ENCODE results near the gene CMSS1. TPM values are rescaled to one million over a fixed set of nuclear protein-coding genes. Genes with fewer than 3 reads are reported as not detected.

The CMSS1 gene
- total and polyA plus RNA-seq, 3 donors from 2014 or later = 24.6 to 47.9 (median 24.9) TPM

DNA sequence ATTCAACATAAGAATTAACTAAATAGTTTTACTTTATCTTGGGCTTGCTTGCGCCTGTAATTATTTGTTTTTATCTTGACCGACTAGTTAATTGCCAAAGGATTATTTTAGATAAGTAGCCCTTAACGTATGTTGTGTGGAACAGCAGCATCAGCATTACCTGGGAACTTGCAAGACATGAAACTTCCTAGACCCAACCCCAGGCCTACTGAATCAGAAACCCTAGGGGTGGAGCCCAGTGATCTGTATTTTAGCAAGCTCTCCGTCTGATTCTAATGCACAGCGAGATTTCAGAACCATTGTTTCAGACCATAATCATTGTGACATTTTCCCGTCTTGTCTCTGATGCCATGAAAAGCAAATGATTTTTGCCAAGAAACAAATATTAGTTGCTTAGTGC is 265.5 kb downstream of the CMSS1 start:
- Histone ChIP-seq H3K9me3 (no peaks in the 10 kb centered on the region), H3K27ac (no peak overlapping the region), H3K4me3 (no peak overlapping the region), H3K36me3 (ENCODE audit: low read depth, missing control alignments) (no peaks in the 10 kb centered on the region), H3K27me3 (no peaks in the 10 kb centered on the region), H3K4me1 (no peaks in the 10 kb centered on the region)
- TF ChIP-seq POLR2A (IDR thresholded peaks at IDR 0.05) = no peak
- TF ChIP-seq, protein P1, sequence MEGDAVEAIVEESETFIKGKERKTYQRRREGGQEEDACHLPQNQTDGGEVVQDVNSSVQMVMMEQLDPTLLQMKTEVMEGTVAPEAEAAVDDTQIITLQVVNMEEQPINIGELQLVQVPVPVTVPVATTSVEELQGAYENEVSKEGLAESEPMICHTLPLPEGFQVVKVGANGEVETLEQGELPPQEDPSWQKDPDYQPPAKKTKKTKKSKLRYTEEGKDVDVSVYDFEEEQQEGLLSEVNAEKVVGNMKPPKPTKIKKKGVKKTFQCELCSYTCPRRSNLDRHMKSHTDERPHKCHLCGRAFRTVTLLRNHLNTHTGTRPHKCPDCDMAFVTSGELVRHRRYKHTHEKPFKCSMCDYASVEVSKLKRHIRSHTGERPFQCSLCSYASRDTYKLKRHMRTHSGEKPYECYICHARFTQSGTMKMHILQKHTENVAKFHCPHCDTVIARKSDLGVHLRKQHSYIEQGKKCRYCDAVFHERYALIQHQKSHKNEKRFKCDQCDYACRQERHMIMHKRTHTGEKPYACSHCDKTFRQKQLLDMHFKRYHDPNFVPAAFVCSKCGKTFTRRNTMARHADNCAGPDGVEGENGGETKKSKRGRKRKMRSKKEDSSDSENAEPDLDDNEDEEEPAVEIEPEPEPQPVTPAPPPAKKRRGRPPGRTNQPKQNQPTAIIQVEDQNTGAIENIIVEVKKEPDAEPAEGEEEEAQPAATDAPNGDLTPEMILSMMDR (IDR thresholded peaks at IDR 0.05) = no peak
- intact Hi-C loops (cut with DNase I; ENCODE audit: low total_unique reads) = no loop called here
- no peak for DNase-seq
- WGBS, 2 donors = 90 to 95% methylated on average over 6 of the region's 6 CpGs

DNA sequence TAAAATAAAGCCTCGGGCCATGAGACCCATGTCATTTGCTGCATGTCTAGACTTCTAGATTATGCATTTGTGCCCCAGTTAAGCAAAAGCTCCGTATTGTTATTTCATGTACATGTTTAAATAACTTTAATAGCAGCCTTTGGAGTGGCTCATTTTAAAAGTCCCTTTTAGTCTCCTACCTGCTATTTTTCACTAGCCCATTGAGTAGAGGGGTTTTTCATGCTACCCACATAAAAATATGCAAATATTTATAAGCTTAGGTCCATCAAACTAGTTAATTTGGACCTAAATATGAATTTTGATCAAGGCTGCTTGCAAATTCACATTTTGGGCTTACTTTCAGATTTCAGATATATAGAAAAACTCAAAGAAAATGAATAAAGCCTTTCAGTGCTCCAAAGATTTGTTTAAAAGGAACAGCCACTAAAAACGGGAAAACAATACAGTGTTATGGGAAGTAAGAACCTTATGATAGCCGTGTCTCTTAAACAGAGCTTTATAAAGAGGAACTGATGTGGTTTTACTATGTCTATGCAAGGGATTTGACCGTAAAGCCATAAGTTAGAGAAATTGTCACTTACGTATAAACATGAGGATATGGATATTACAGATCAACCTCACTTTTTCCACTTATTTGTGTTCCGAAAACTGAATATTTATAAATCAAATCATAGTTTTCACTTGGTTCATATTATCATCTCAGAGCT is 266.6 kb downstream of the CMSS1 start:
- no peaks in the 10 kb centered on the region for H3K9me3 ChIP-seq
- DNase-seq = no peak
- H3K27me3 ChIP-seq = no peaks in the 10 kb centered on the region
- no peak for TF ChIP-seq POLR2A (IDR thresholded peaks at IDR 0.05)
- TF ChIP-seq, protein P1 (IDR thresholded peaks at IDR 0.05) = no peak
- H3K36me3 ChIP-seq (ENCODE audit: low read depth, missing control alignments) = no peaks in the 10 kb centered on the region
- WGBS, 2 donors = 84 to 89% methylated on average over 7 of the region's 7 CpGs
- H3K4me1 ChIP-seq = no peaks in the 10 kb centered on the region
- H3K27ac ChIP-seq = no peak overlapping the region
- intact Hi-C loops (cut with DNase I; ENCODE audit: low total_unique reads) = no loop called here
- no peak overlapping the region for H3K4me3 ChIP-seq

DNA sequence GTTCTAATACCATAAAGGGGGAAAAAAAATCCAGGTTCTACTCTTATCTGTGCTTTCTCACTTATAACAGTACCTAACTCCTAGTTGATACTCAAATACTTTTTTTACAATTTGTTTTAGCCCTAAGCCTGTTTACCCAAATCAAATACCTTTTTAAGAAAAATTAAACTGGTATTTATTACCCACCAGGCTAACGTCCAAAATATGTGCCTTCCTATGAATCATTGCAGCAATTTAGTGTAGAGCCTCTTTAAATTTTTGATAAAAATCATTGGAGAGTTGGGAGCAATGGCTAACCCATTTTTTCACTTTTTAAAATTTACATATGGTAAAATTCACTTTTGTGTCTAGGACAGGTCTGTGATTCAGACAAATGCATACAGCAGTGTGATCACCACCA is 268.7 kb downstream of the CMSS1 start:
- Histone ChIP-seq H3K36me3 (ENCODE audit: low read depth, missing control alignments) (no peaks in the 10 kb centered on the region), H3K4me1 (no peaks in the 10 kb centered on the region), H3K27me3 (no peaks in the 10 kb centered on the region), H3K4me3 (no peak overlapping the region), H3K9me3 (no peaks in the 10 kb centered on the region), H3K27ac (no peak overlapping the region)
- no peak for DNase-seq
- intact Hi-C loops (cut with DNase I; ENCODE audit: low total_unique reads) = no loop called here
- 86 to 90% methylated on average over 1 of the region's 1 CpG for WGBS, 2 donors
- TF ChIP-seq, protein P1 (IDR thresholded peaks at IDR 0.05) = no peak
- no peak for TF ChIP-seq POLR2A (IDR thresholded peaks at IDR 0.05)

DNA sequence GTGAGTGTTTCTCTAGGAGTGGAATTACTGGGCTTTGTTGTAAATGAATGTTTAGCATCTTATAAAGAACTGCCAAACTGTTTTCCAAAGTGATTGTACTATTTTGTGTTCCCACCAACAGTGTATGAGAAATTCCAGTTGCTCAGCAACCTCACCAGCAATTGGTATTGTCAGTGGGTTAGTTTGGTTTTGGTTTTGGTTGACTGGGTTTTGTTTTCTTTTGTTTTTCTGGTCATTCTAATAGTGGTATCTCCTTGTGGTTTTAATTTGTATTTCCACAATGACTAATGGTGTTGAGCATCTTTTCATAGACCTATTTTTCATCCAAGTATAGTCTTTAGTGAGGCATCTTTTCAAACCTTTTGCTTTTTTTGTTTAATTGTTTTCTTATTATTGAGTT is 269.5 kb downstream of the CMSS1 start:
- DNase-seq = no peak
- H3K27ac ChIP-seq = no peak overlapping the region
- TF ChIP-seq POLR2A (IDR thresholded peaks at IDR 0.05) = no peak
- TF ChIP-seq, protein P1 (IDR thresholded peaks at IDR 0.05) = no peak
- no peaks in the 10 kb centered on the region for H3K27me3 ChIP-seq
- intact Hi-C loops (cut with DNase I; ENCODE audit: low total_unique reads) = no loop called here
- H3K9me3 ChIP-seq = no peaks in the 10 kb centered on the region
- no peaks in the 10 kb centered on the region for H3K4me1 ChIP-seq
- no peaks in the 10 kb centered on the region for H3K36me3 ChIP-seq (ENCODE audit: low read depth, missing control alignments)
- no peak overlapping the region for H3K4me3 ChIP-seq

DNA sequence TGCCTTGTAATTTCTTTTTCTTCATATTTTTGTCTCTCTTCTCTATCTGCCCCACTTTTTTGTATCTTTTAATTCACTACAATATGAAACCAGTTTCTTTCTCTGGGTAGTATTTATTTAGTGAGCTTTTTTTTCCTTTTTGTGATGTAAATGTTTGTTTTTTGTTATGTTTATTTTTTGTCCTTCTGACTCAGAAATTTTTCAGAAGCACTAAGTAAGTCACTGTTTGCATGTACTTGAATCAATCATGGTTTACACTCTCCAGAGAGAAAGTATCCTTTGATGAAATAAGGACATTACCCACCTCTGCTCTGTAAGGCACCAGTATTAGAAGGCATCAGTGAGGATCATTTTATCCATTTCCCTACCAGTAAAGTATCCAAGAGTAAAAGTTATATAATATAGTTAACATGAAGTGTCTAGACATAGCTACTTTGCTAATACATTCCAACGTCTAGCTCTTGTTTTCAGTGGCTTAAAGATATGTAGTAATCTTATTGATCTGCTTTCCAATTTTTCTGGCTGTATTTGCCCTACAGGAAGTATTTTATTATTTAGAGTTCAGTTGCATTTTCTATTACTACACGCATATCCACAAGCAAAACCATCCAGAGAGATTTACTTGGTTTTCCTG is 271.2 kb downstream of the CMSS1 start:
- H3K27me3 ChIP-seq = no peaks in the 10 kb centered on the region
- DNase-seq = no peak
- no peaks in the 10 kb centered on the region for H3K36me3 ChIP-seq (ENCODE audit: low read depth, missing control alignments)
- H3K9me3 ChIP-seq = no peaks in the 10 kb centered on the region
- TF ChIP-seq, protein P1 (IDR thresholded peaks at IDR 0.05) = no peak
- no peak for TF ChIP-seq POLR2A (IDR thresholded peaks at IDR 0.05)
- WGBS, 2 donors = 86 to 91% methylated on average over 2 of the region's 2 CpGs
- no peak overlapping the region for H3K4me3 ChIP-seq
- H3K4me1 ChIP-seq = no peaks in the 10 kb centered on the region
- intact Hi-C loops (cut with DNase I; ENCODE audit: low total_unique reads) = no loop called here
- no peak overlapping the region for H3K27ac ChIP-seq
